Psoas muscle (tissue), 8 donors: ENCODE measurements around the gene NINL. TPM values are rescaled to one million over a fixed set of nuclear protein-coding genes. Genes with fewer than 3 reads are reported as not detected.

Source experiments
- ATAC-seq, 4 donors: fragments of 200-7000 bp; cut with Tn5 transposase; one replicate each; pipeline ENCODE4 v1.9.1; 2020; ENCODE audit warnings: moderate library complexity in 3 of 4, mild to moderate bottlenecking in 2 of 4
- DNase-seq, 2 donors: peaks; one replicate each; pipeline ENCODE4 v3.0.0-alpha.2; 2020
- H3K27ac ChIP-seq: fragments of 200-600 bp; one replicate; pipeline ENCODE4 v1.8.0; 2022
- H3K27me3 ChIP-seq, 3 donors: fragments of 200-600 bp in 1 of 3; one replicate each; pipeline versions ENCODE4 v1.6.1 to v1.8.0; 2013 to 2022; ENCODE audit warnings: low read length in 2 of 3, mild to moderate bottlenecking in 2 of 3, moderate library complexity in 1 of 3; ENCODE audit not compliant: insufficient read depth in 3 of 3
- H3K36me3 ChIP-seq, 2 donors: fragments of 200-600 bp in 1 of 2; one replicate each; pipeline versions ENCODE4 v1.6.1 to v1.8.0; 2013 to 2022; ENCODE audit warnings: low read depth in 1 of 2, mild to moderate bottlenecking in 1 of 2, moderate library complexity in 1 of 2; ENCODE audit not compliant: insufficient read depth in 1 of 2
- H3K4me1 ChIP-seq: fragments of 200-600 bp; one replicate; pipeline ENCODE4 v1.8.0; 2022
- H3K4me3 ChIP-seq: fragments of 200-600 bp; one replicate; pipeline ENCODE4 v1.8.0; 2022; ENCODE audit warnings: mild to moderate bottlenecking
- H3K9me3 ChIP-seq: fragments of 200-600 bp; one replicate; pipeline ENCODE4 v1.8.0; 2022
- CTCF ChIP-seq: fragments of 200-600 bp; IDR thresholded peaks from one replicate; pipeline ENCODE4 v1.8.0; 2022; ENCODE audit warnings: antibody characterized with exemption
- WGBS, 3 donors: extraction: QIAGEN DNeasy Blood & Tissue Kit; methylation state at CpG; one replicate each; pipeline versions ENCODE4 v1.1.6 to v1.1.7; 2013; 5-methylcytosine and 5-hydroxymethylcytosine counted together
- intact Hi-C, 2 donors: fragments of 100-400 bp; cut with DNase I; formaldehyde crosslinking; loops; one replicate each; pipeline versions ENCODE4 v1.11.0 to v1.14.2; 2022
- polyA plus RNA-seq, 3 donors: library from polyadenylated mRNA; stranded (reverse); fragments of 200-250 nt; gene quantifications; one replicate each; pipeline ENCODE4 v1.2.3, GENCODE V29; 2013
- total RNA-seq, 4 donors: library from RNA; stranded (reverse); fragmentation: NEBNext Ultra II Directional in 2 of 4; extraction: Animal tissue kit (Norgen Biotek cat#: 25700) in 2 of 4; gene quantifications; one replicate each; pipeline versions ENCODE4 v1.2.1 to v1.2.4, GENCODE V29; 2021 to 2023
- donor health status: healthy with polysubstance abuse.
- donor health status: DM: no; HTN: no; CAD: no; lungs with moderate emphysema.
- donor health status: Bipolar disorder and iron deficiency.
- donor health status: healthy.
- donor health status: DM: yes; HTN: yes; CAD: no.
- donor health status: DM: no; HTN: no; CAD: no.
- donor health status: DM: no; HTN: no; CAD: no.
- donor health status: DM: yes; HTN: yes; CAD: no.

The NINL gene
- total and polyA plus RNA-seq, 7 donors, result 0.22 to 1.3 (median 0.42) TPM

- Histone ChIP-seq H3K27ac (no peak overlapping the region), H3K27me3 (no peaks in the 10 kb centered on the region), H3K4me1 (no peaks in the 10 kb centered on the region), H3K9me3 (no peaks in the 10 kb centered on the region), H3K36me3 (no peaks in the 10 kb centered on the region), H3K4me3 (no peak overlapping the region)
- intact Hi-C loops, result no loop called here
- no peak for DNase-seq
- 75 to 89% (median 82%) methylated on average over 2 of the region's 2 CpGs for WGBS, 3 donors
- no peak for ATAC-seq
- TF ChIP-seq CTCF, result no peak
Measured at GRCh38 chr20:25571240-25571639, 14.1 kb downstream of the NINL start.

GRCh38 chr20:25570148-25570530 lies 15.2 kb downstream of the NINL start:
- H3K36me3 ChIP-seq, result no peaks in the 10 kb centered on the region
- no peak overlapping the region for H3K27ac ChIP-seq
- no peak for TF ChIP-seq CTCF
- intact Hi-C loops, result no loop called here
- H3K27me3 ChIP-seq, result no peaks in the 10 kb centered on the region
- H3K4me3 ChIP-seq, result no peak overlapping the region
- DNase-seq (no peak), ATAC-seq (no peak)
- H3K4me1 ChIP-seq, result no peaks in the 10 kb centered on the region
- no peaks in the 10 kb centered on the region for H3K9me3 ChIP-seq
- WGBS, 3 donors, result 91 to 97% (median 96%) methylated on average over 7 of the region's 7 CpGs

- no peak for TF ChIP-seq CTCF
- 86 to 98% (median 95%) methylated on average over 2 of the region's 2 CpGs for WGBS, 3 donors
Measured at GRCh38 chr20:25567286-25567685, 18.0 kb downstream of the NINL start.

GRCh38 chr20:25566821-25567220 lies 18.5 kb downstream of the NINL start:
- Histone ChIP-seq H3K27ac (no peak overlapping the region), H3K4me1 (no peaks in the 10 kb centered on the region), H3K36me3 (no peaks in the 10 kb centered on the region), H3K9me3 (no peaks in the 10 kb centered on the region), H3K27me3 (no peaks in the 10 kb centered on the region), H3K4me3 (no peak overlapping the region)
- DNase-seq (no peak), ATAC-seq (no peak)
- no peak for TF ChIP-seq CTCF
- WGBS, 3 donors, result 91 to 95% (median 94%) methylated on average over 2 of the region's 2 CpGs
- intact Hi-C loops, result no loop called here

More at GRCh38 chr20:25567286-25567685, 18.0 kb downstream of the NINL start:
- H3K4me3 ChIP-seq, result no peak overlapping the region
- H3K27me3 ChIP-seq, result no peaks in the 10 kb centered on the region
- no peaks in the 10 kb centered on the region for H3K9me3 ChIP-seq
- no peaks in the 10 kb centered on the region for H3K36me3 ChIP-seq
- ATAC-seq, result no peak
- no peak for DNase-seq
- intact Hi-C loops, result no loop called here
- no peaks in the 10 kb centered on the region for H3K4me1 ChIP-seq
- H3K27ac ChIP-seq, result no peak overlapping the region

GRCh38 chr20:25565578-25566157 lies 19.7 kb downstream of the NINL start:
- ATAC-seq, result no peak
- WGBS, 3 donors, result 64 to 72% (median 69%) methylated on average over 6 of the region's 6 CpGs
- H3K4me3 ChIP-seq, result no peak overlapping the region
- DNase-seq, result no peak
- no peaks in the 10 kb centered on the region for H3K36me3 ChIP-seq
- H3K9me3 ChIP-seq, result no peaks in the 10 kb centered on the region
- TF ChIP-seq CTCF, result no peak
- H3K27me3 ChIP-seq, result no peaks in the 10 kb centered on the region
- no peaks in the 10 kb centered on the region for H3K4me1 ChIP-seq
- intact Hi-C loops, result no loop called here
- no peak overlapping the region for H3K27ac ChIP-seq
